AG09319 (cell line): ENCODE measurements around the gene SLC35F4.

ENCODE experiments used
- DNase-seq: peaks from one replicate; pipeline ENCODE4 v3.0.0-alpha.2; 2010; ENCODE audit warnings: low read depth; ENCODE audit errors: extremely low read depth
- CTCF ChIP-seq: IDR thresholded peaks from 2 replicates; pipeline ENCODE4 v1.5.1; 2011; ENCODE audit warnings: low read depth, mild to moderate bottlenecking, inconsistent platforms, low read length, moderate library complexity

SLC35F4 gene

GRCh38 chr14:57609192-57610075, 256.5 kb downstream of the SLC35F4 start:
- TF ChIP-seq CTCF = no peak
- no peak for DNase-seq

- DNase-seq = no peak
- no peak for TF ChIP-seq CTCF
These were observed 258.8 kb downstream of the SLC35F4 start for GRCh38 chr14:57607086-57607485.

GRCh38 chr14:57583396-57583795, 282.5 kb downstream of the SLC35F4 start:
- TF ChIP-seq CTCF = no peak
- DNase-seq = no peak

- no peak for DNase-seq
- TF ChIP-seq CTCF = no peak
These were observed 283.1 kb downstream of the SLC35F4 start for GRCh38 chr14:57582746-57583145.

- no peak for DNase-seq
- no peak for TF ChIP-seq CTCF
These were observed 287.1 kb downstream of the SLC35F4 start for GRCh38 chr14:57578801-57579200.

- no peak for DNase-seq
- TF ChIP-seq CTCF = no peak
These were observed 289.4 kb downstream of the SLC35F4 start for GRCh38 chr14:57576498-57576897.

GRCh38 chr14:57575482-57575881, 290.4 kb downstream of the SLC35F4 start:
- DNase-seq = no peak
- no peak for TF ChIP-seq CTCF
